B cell (primary cell): ENCODE measurements around the gene KLHL28.

ENCODE experiments used
- EZH2 ChIP-seq: IDR thresholded peaks from 2 replicates; pipeline ENCODE4 v1.6.1; 2012; ENCODE audit warnings: borderline replicate concordance, low read depth, mild to moderate bottlenecking, moderate library complexity, low read length; ENCODE audit not compliant: insufficient read depth, poor library complexity, severe bottlenecking
- TF ChIP-seq, protein P1 (sequence below): fragments of 200-600 bp; IDR thresholded peaks from one replicate; pipeline ENCODE4 v1.8.0; 2022; ENCODE audit warnings: antibody characterized with exemption, mild to moderate bottlenecking

DNA sequence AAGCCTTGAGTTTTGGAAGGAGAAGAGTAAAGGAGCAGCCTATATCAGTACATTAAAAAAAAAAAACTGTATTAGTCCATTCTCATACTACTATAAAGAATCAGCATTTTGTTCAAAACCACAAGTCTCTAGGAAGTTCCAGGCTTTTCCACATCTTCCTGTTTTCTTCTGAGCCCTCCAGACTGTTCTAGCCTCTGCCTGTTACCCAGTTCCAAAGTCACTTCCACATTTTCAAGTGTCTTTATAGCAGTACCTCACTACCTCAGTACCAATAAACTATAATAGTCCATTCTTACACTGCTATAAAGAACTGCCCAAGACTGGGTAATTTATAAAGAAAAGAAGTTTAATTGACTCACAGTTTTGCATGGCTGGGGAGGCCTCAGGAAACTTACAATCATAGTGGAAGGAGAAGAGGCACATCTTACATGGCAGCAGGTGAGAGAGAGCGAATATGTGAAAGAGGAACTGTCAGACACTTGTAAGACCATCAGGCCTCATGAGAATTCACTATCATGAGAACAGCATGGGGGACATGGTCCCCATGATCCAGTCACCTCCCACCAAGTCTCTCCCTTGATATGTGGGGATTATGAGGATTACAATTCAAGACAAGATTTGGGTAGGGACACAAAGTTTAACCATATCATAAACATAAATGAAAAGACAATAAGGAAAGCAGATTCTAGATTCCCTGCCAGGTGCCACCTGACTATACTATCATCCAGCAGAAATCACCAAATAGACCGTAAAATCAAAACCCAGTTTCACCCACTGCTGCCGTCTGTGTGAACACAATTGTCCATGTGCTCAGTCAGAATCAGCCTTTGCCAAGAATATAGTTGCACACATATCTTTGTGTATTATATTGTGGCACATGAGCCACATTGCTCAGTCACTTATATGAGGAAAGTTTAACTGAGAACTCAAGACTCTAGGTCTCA is 28.0 kb upstream of the KLHL28 start:
- no peak for TF ChIP-seq EZH2
- TF ChIP-seq, protein P1, sequence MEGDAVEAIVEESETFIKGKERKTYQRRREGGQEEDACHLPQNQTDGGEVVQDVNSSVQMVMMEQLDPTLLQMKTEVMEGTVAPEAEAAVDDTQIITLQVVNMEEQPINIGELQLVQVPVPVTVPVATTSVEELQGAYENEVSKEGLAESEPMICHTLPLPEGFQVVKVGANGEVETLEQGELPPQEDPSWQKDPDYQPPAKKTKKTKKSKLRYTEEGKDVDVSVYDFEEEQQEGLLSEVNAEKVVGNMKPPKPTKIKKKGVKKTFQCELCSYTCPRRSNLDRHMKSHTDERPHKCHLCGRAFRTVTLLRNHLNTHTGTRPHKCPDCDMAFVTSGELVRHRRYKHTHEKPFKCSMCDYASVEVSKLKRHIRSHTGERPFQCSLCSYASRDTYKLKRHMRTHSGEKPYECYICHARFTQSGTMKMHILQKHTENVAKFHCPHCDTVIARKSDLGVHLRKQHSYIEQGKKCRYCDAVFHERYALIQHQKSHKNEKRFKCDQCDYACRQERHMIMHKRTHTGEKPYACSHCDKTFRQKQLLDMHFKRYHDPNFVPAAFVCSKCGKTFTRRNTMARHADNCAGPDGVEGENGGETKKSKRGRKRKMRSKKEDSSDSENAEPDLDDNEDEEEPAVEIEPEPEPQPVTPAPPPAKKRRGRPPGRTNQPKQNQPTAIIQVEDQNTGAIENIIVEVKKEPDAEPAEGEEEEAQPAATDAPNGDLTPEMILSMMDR, result no peak
